SJSA1 (cell line): ENCODE data around the gene FBXO40. TPM values are rescaled to one million over a fixed set of nuclear protein-coding genes. Genes with fewer than 3 reads are reported as not detected.

Source experiments
- DNase-seq, 2 experiments: peaks; one replicate each; pipeline ENCODE4 v3.0.0-alpha.2; 2015 to 2020; ENCODE audit warnings: low spot score in 2 of 2, low read depth in 1 of 2
- H3K27ac ChIP-seq: fragments of 250-450 bp; sonication (Bioruptor Pico); 2 replicates; pipeline ENCODE4 v1.5.1; 2020; ENCODE audit warnings: mild to moderate bottlenecking, moderate library complexity
- H3K27me3 ChIP-seq: fragments of 250-450 bp; sonication (Bioruptor Pico); replicated peaks from 2 replicates; pipeline ENCODE4 v1.5.1; 2020; ENCODE audit warnings: mild to moderate bottlenecking, moderate library complexity
- H3K36me3 ChIP-seq: fragments of 250-450 bp; sonication (Bioruptor Pico); 2 replicates; pipeline ENCODE4 v1.5.1; 2020; ENCODE audit warnings: mild to moderate bottlenecking
- H3K4me1 ChIP-seq: fragments of 250-450 bp; sonication (Bioruptor Pico); replicated peaks from 2 replicates; pipeline ENCODE4 v1.6.1; 2021; ENCODE audit warnings: mild to moderate bottlenecking
- H3K4me3 ChIP-seq: fragments of 250-450 bp; sonication (Bioruptor Pico); 2 replicates; pipeline ENCODE4 v1.5.1; 2020; ENCODE audit warnings: mild to moderate bottlenecking
- H3K9me3 ChIP-seq: fragments of 250-450 bp; sonication (Bioruptor Pico); replicated peaks from 2 replicates; pipeline ENCODE4 v1.5.1; 2020; ENCODE audit warnings: mild to moderate bottlenecking
- total RNA-seq: library from RNA; depleted of rRNA; stranded (reverse); fragments of >200 nt; shearing (Covaris generic); gene quantifications from 2 replicates; pipeline ENCODE4 v1.2.3, GENCODE V29; 2014; rRNA removed

Gene FBXO40
- total RNA-seq, 1 experiment from 2014 or later: not detected

GRCh38 chr3:121662742-121663141, 69.6 kb downstream of the FBXO40 start:
- DNase-seq: no peak
- no peaks in the 10 kb centered on the region for H3K9me3 ChIP-seq
- H3K27ac ChIP-seq: no peak overlapping the region
- peaks cover 35% of the 10 kb centered on the region for H3K36me3 ChIP-seq
- no peak overlapping the region for H3K4me3 ChIP-seq
- H3K27me3 ChIP-seq: no peaks in the 10 kb centered on the region
- H3K4me1 ChIP-seq: no peaks in the 10 kb centered on the region

GRCh38 chr3:121663171-121663847, 70.1 kb downstream of the FBXO40 start:
- Histone ChIP-seq H3K9me3 (no peaks in the 10 kb centered on the region), H3K27me3 (no peaks in the 10 kb centered on the region), H3K36me3 (peaks cover 36% of the 10 kb centered on the region), H3K27ac (no peak overlapping the region), H3K4me1 (no peaks in the 10 kb centered on the region), H3K4me3 (no peak overlapping the region)
- DNase-seq: no peak

DNA sequence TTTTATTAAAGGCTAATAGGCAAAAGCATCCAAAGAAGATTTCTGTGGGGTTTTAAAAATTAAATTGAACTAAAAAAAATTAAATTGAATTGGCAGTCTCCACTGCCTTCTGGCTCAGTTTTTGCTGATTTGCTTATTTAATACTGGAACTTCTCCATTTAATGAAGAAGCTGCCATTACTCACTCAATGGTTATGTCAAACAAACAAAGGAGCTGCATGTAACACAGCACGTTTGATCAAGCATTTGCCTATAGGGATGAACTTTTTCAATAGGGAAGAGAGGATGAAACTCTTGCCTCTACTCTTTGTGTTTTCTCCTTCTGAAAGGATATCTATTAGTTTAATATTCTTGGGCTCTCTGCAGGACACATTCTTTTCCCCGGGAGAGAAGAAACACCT, 72.3 kb downstream of the FBXO40 start:
- Histone ChIP-seq H3K27me3 (no peaks in the 10 kb centered on the region), H3K4me3 (no peak overlapping the region), H3K9me3 (no peaks in the 10 kb centered on the region), H3K36me3 (peaks cover 38% of the 10 kb centered on the region), H3K4me1 (no peaks in the 10 kb centered on the region), H3K27ac (no peak overlapping the region)
- DNase-seq: no peak

- Histone ChIP-seq H3K4me3 (no peak overlapping the region), H3K9me3 (no peaks in the 10 kb centered on the region), H3K27me3 (no peaks in the 10 kb centered on the region), H3K4me1 (no peaks in the 10 kb centered on the region), H3K36me3 (peaks cover 38% of the 10 kb centered on the region), H3K27ac (no peak overlapping the region)
- DNase-seq: no peak
Observed at GRCh38 chr3:121667333-121667732, 74.2 kb downstream of the FBXO40 start.

DNA sequence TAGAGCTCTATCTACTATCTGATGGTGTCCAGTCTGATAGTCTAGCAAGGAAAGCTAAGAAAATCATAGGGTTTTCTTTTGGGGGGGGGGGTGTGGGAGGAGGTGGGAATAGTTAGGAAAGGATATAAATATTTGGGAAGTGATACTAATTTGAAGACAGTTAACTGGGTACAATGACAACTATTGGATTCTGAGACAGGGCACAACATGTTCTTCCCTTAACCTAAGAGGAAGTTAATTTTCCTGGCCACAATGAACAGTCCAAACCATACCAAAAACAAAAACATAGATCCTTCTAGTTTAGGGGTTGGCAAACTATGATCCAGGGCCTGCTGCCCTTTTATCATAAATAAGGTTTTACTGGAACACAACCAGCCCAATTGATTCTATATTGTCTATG, 77.5 kb downstream of the FBXO40 start:
- DNase-seq: no peak
- peaks cover 26% of the 10 kb centered on the region for H3K36me3 ChIP-seq
- no peaks in the 10 kb centered on the region for H3K4me1 ChIP-seq
- no peaks in the 10 kb centered on the region for H3K9me3 ChIP-seq
- no peaks in the 10 kb centered on the region for H3K27me3 ChIP-seq
- no peak overlapping the region for H3K4me3 ChIP-seq
- H3K27ac ChIP-seq: no peak overlapping the region

DNA sequence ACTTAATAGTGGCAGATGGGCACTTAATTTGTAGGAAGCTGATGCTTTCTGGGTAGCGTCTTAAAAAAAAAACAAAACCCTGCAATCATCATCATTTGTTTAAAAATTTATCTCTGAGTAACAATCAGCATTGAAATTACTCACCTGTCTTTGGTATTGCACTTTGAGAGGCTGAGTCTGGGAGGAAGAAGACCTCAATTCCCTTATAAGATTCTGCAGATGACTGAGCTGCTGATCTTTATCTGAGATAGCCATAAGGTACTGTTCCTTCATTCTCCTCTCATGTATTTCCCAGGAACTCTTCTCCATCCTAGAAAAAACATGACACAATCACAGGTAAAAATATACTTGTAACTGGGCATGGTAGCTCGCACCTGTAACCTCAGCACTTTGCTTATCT, 84.0 kb downstream of the FBXO40 start:
- H3K4me3 ChIP-seq: no peak overlapping the region
- no peaks in the 10 kb centered on the region for H3K9me3 ChIP-seq
- H3K36me3 ChIP-seq: peaks cover 41% of the 10 kb centered on the region
- no peak overlapping the region for H3K27ac ChIP-seq
- H3K27me3 ChIP-seq: no peaks in the 10 kb centered on the region
- DNase-seq: no peak
- H3K4me1 ChIP-seq: no peaks in the 10 kb centered on the region

Other genes starting within 250 kb of the FBXO40 start
- gene POLQ, start 47.4 kb upstream of the FBXO40 start, total RNA-seq: 8.0 and 9.1 TPM in 2 replicates
- gene ARGFX, start 25.4 kb upstream of the FBXO40 start, total RNA-seq: not detected in 2 replicates
- not detected in 2 replicates for gene HCLS1, start 67.5 kb downstream of the FBXO40 start, total RNA-seq
- 14.2 and 19.7 TPM in 2 replicates for gene GOLGB1, start 156.4 kb downstream of the FBXO40 start, total RNA-seq
- gene IQCB1, start 241.7 kb downstream of the FBXO40 start, total RNA-seq: 25.3 and 28.6 TPM in 2 replicates
- gene EAF2, start 241.8 kb downstream of the FBXO40 start, total RNA-seq: 2.3 and 7.4 TPM in 2 replicates